IMR-90 (cell line): ENCODE data around the gene MEGF11. TPM values are rescaled to one million over a fixed set of nuclear protein-coding genes. Genes with fewer than 3 reads are reported as not detected.

ENCODE experiments used
- ATAC-seq: fragments of 200-7000 bp; cut with Tn5 transposase; 2 replicates; pipeline ENCODE4 v1.9.1; 2020; ENCODE audit warnings: low read depth, mild to moderate bottlenecking, moderate library complexity
- BruUV-seq: library from RNA; stranded (reverse); fragments of 400-500 nt; replicated peaks from 2 replicates; lab custom pipeline; 2021; lab: Mats Ljungman, UMichigan
- CTCF ChIA-PET: fragments of 300-600 bp; formaldehyde crosslinking; extraction: SDS; loops from one replicate; lab custom pipeline; 2021; ENCODE audit warnings: antibody characterized with exemption; lab: Yijun Ruan, JAX
- POLR2A ChIA-PET: fragments of 300-600 bp; sonication (Branson Sonifier 250); formaldehyde crosslinking; loops from one replicate; lab custom pipeline; 2022; ENCODE audit warnings: antibody characterized with exemption; ENCODE audit not compliant: unreplicated experiment; lab: Charles Lee
- DNase-seq: peaks from one replicate; pipeline ENCODE4 v3.0.0; 2013
- H2AFZ ChIP-seq: replicated peaks from 2 replicates; pipeline ENCODE3; 2013; ENCODE audit warnings: low read length, mild to moderate bottlenecking; ENCODE audit not compliant: poor library complexity
- H2AK5ac ChIP-seq: 2 replicates; pipeline ENCODE4 v1.6.1; 2013; ENCODE audit warnings: low read depth, low read length, inconsistent platforms
- H2AK9ac ChIP-seq: replicated peaks from 2 replicates; pipeline ENCODE3; 2013; ENCODE audit warnings: mild to moderate bottlenecking, low read depth, low read length, moderate library complexity; ENCODE audit not compliant: poor library complexity
- H2BK120ac ChIP-seq: 2 replicates; pipeline ENCODE4 v1.6.1; 2013; ENCODE audit warnings: low read depth, low read length, inconsistent platforms
- H2BK15ac ChIP-seq: 3 replicates; pipeline ENCODE4 v1.6.1; 2013; ENCODE audit warnings: low read depth, low read length, inconsistent platforms
- H2BK20ac ChIP-seq: 2 replicates; pipeline ENCODE4 v1.6.1; 2013; ENCODE audit warnings: low read depth, mild to moderate bottlenecking, inconsistent platforms, low read length, moderate library complexity
- H2BK5ac ChIP-seq: 2 replicates; pipeline ENCODE4 v1.6.1; 2013; ENCODE audit warnings: mild to moderate bottlenecking, low read depth, low read length, inconsistent platforms; ENCODE audit not compliant: poor library complexity, severe bottlenecking
- H3K14ac ChIP-seq: replicated peaks from 2 replicates; pipeline ENCODE4 v1.6.1; 2013; ENCODE audit warnings: low read depth, low read length, inconsistent platforms
- H3K18ac ChIP-seq: 2 replicates; pipeline ENCODE4 v1.6.1; 2013; ENCODE audit warnings: low read depth, low read length, control low read depth
- H3K23ac ChIP-seq: 2 replicates; pipeline ENCODE4 v1.6.1; 2013; ENCODE audit warnings: low read depth, low read length, inconsistent platforms
- H3K27ac ChIP-seq: 2 replicates; pipeline ENCODE4 v1.5.1; 2013; ENCODE audit warnings: mild to moderate bottlenecking, control low read depth, low read length; ENCODE audit not compliant: insufficient read depth
- H3K27me3 ChIP-seq: 2 replicates; pipeline ENCODE4 v1.6.1; 2013; ENCODE audit warnings: low read length; ENCODE audit not compliant: control insufficient read depth, insufficient read depth
- H3K36me3 ChIP-seq: 2 replicates; pipeline ENCODE4 v1.6.1; 2013; ENCODE audit warnings: low read length, mixed read lengths; ENCODE audit not compliant: control insufficient read depth, insufficient read depth
- H3K4ac ChIP-seq: 2 replicates; pipeline ENCODE4 v1.6.1; 2013; ENCODE audit warnings: low read depth, low read length, inconsistent platforms
- H3K4me1 ChIP-seq: 2 replicates; pipeline ENCODE4 v1.6.1; 2013; ENCODE audit warnings: low read length, mixed read lengths; ENCODE audit not compliant: control insufficient read depth, insufficient read depth
- H3K4me2 ChIP-seq: 2 replicates; pipeline ENCODE4 v1.6.1; 2013; ENCODE audit warnings: low read depth, mild to moderate bottlenecking, control low read depth, low read length, moderate library complexity
- H3K4me3 ChIP-seq: 2 replicates; pipeline ENCODE4 v1.5.1; 2013; ENCODE audit warnings: low read depth, mild to moderate bottlenecking, control low read depth, low read length, moderate library complexity; ENCODE audit not compliant: insufficient read depth
- H3K56ac ChIP-seq: 2 replicates; pipeline ENCODE4 v1.6.1; 2013; ENCODE audit warnings: low read length, inconsistent platforms; ENCODE audit not compliant: insufficient read depth; ENCODE audit errors: extremely low read depth
- H3K79me1 ChIP-seq, 2 experiments: 2 replicates each; pipeline ENCODE4 v1.6.1; 2013; ENCODE audit warnings: low read length in 2 of 2, inconsistent platforms in 1 of 2, low read depth in 1 of 2
- H3K9ac ChIP-seq: 2 replicates; pipeline ENCODE4 v1.6.1; 2013; ENCODE audit warnings: low read depth, low read length, control low read depth
- H3K9me1 ChIP-seq: 2 replicates; pipeline ENCODE4 v1.6.1; 2013; ENCODE audit warnings: low read length, inconsistent platforms; ENCODE audit not compliant: insufficient read depth
- H3K9me3 ChIP-seq: 2 replicates; pipeline ENCODE4 v1.6.1; 2013; ENCODE audit warnings: low read length; ENCODE audit not compliant: control insufficient read depth, insufficient read depth
- H4K20me1 ChIP-seq: 2 replicates; pipeline ENCODE4 v1.6.1; 2013; ENCODE audit warnings: low read length, inconsistent platforms; ENCODE audit not compliant: insufficient read depth
- H4K5ac ChIP-seq: 2 replicates; pipeline ENCODE4 v1.6.1; 2013; ENCODE audit warnings: mild to moderate bottlenecking, low read depth, low read length, control low read depth
- H4K8ac ChIP-seq, 2 experiments: 2 replicates each; pipeline ENCODE4 v1.6.1; 2013; ENCODE audit warnings: low read depth in 2 of 2, low read length in 2 of 2, control low read depth in 1 of 2, inconsistent platforms in 1 of 2
- H4K91ac ChIP-seq: 2 replicates; pipeline ENCODE4 v1.6.1; 2013; ENCODE audit warnings: low read depth, low read length, inconsistent platforms; ENCODE audit not compliant: insufficient read depth
- MAZ ChIP-seq: IDR thresholded peaks from 2 replicates; pipeline ENCODE4 v1.6.1; 2012; ENCODE audit warnings: low read depth, mild to moderate bottlenecking, low read length, improper control_type of control experiment, moderate library complexity, borderline replicate concordance
- MXI1 ChIP-seq: IDR thresholded peaks from 2 replicates; pipeline ENCODE4 v1.6.1; 2012; ENCODE audit warnings: low read depth, mild to moderate bottlenecking, low read length, moderate library complexity, borderline replicate concordance
- RAD21 ChIP-seq: IDR thresholded peaks from 2 replicates; pipeline ENCODE4 v1.6.1; 2012; ENCODE audit warnings: low read length, improper control_type of control experiment
- RFX5 ChIP-seq: IDR thresholded peaks from 2 replicates; pipeline ENCODE4 v1.8.0; 2012; ENCODE audit warnings: low read depth, mild to moderate bottlenecking, low read length, moderate library complexity
- SMC3 ChIP-seq: fragments of 150-350 bp; IDR thresholded peaks from 2 replicates; pipeline ENCODE4 v1.6.1; 2016; ENCODE audit warnings: low read depth, mild to moderate bottlenecking, antibody characterized with exemption, low read length, moderate library complexity
- WGBS, 2 experiments: methylation state at CpG; one replicate each; pipeline versions ENCODE4 v1.1.5 to v1.1.7; 2013; ENCODE audit warnings: missing lambda C conversion rate in 2 of 2; ENCODE audit not compliant: insufficient read length in 1 of 2; ENCODE audit errors: extremely low coverage in 2 of 2; 5-methylcytosine and 5-hydroxymethylcytosine counted together
- dilution Hi-C: fragments of 300-500 bp; cut with HindIII; formaldehyde crosslinking; loops from one replicate; pipeline ENCODE4 v1.14.3; 2018; ENCODE audit warnings: low sequenced_read_pairs; ENCODE audit not compliant: unreplicated experiment
- in situ Hi-C: fragments of 300-500 bp; cut with MboI; formaldehyde crosslinking; loops from 3 replicates; pipeline ENCODE4 v1.14.3; 2019; ENCODE audit warnings: low sequenced_read_pairs, inconsistent platforms, mixed read lengths
- intact Hi-C: fragments of 100-400 bp; cut with micrococcal nuclease; formaldehyde crosslinking; loops from 2 replicates; pipeline ENCODE4 v1.10.0; 2022
- polyA plus RNA-seq, 3 experiments: library from polyadenylated mRNA; depleted of rRNA; stranded (reverse); fragments of >200 nt; gene quantifications; 2 replicates each; pipeline ENCODE4 v1.2.3, GENCODE V29; 2012; ENCODE audit warnings: low replicate concordance in 1 of 3
- total RNA-seq: library from RNA; depleted of rRNA; stranded (reverse); fragments of >200 nt; gene quantifications from 2 replicates; pipeline ENCODE4 v1.2.3, GENCODE V29; 2012
- TF ChIP-seq, protein P1 (sequence below): conservative IDR thresholded peaks from 2 replicates; pipeline ENCODE4 v1.5.1; 2012; ENCODE audit warnings: mild to moderate bottlenecking, low read depth, low read length, improper control_type of control experiment
- TF ChIP-seq, protein P2 (sequence below): fragments of 150-350 bp; IDR thresholded peaks from 2 replicates; pipeline ENCODE4 v1.6.1; 2017; ENCODE audit warnings: mild to moderate bottlenecking, antibody characterized with exemption, low read length, low read depth

Gene MEGF11
- total and polyA plus RNA-seq, 2 of the 4 experiments (the other 2 are of a cell fraction) = not detected

DNA sequence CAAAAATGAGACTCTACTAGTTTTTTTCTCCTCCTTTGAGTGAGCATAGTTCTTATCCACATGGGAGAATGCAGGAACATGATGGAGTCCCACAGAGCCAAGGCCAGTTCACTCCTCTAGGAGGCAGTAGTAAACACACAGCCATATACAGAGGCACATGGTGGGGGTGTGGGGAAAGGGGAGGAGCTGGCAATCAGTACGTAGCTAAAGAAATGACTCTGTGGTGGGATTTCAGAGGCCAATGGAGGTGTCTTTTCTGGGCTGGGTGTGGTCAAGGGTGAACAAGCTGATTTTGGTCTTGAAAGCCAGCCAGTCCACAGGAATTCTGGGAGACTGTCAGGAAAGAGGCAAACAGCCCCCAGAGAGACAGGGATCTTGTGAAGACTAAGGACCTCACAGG, 390.9 kb downstream of the MEGF11 start:
- Histone ChIP-seq H2AK5ac (no peak overlapping the region), H3K4me3 (no peak overlapping the region), H4K8ac (0 out of 4 replicates have a peak overlapping the region, but pooled peaks of 1 of the 2 experiments have one; percentile 3), H3K56ac (no peak overlapping the region), H3K9me1 (no peaks in the 10 kb centered on the region), H3K14ac (no peak overlapping the region), H3K79me1 (no peaks in the 10 kb centered on the region), H3K36me3 (no peaks in the 10 kb centered on the region), H3K9ac (no peak overlapping the region), H2BK20ac (no peak overlapping the region), H2BK5ac (no peak overlapping the region), H2BK120ac (no peak overlapping the region), H4K20me1 (no peaks in the 10 kb centered on the region), H4K91ac (no peak overlapping the region), H2AK9ac (peak overlapping the region; percentile 5), H3K4me2 (no peak overlapping the region), H3K4me1 (no peaks in the 10 kb centered on the region), H3K27ac (no peak overlapping the region), H3K9me3 (no peaks in the 10 kb centered on the region), H3K23ac (no peak overlapping the region), H2AFZ (peak overlapping the region; percentile 81), H3K27me3 (no peaks in the 10 kb centered on the region; the same call in 1 of the 2 replicates), H3K18ac (no peak overlapping the region), H2BK15ac (no peak overlapping the region), H3K4ac (no peak overlapping the region), H4K5ac (no peak overlapping the region)
- intact Hi-C loops = no loop called here
- CTCF ChIA-PET = interaction anchor here (0.9 to 1.0 kb wide), 2 partner anchors 21 to 35 kb away, joined by 3 read pairs; no protein-coding TSS in a partner anchor
- peak; percentile 56 for DNase-seq
- dilution Hi-C loops = no loop called here
- POLR2A ChIA-PET = no interaction called here
- in situ Hi-C loops = no loop called here
- peak; percentile 93 for ATAC-seq
- 20% methylated on average over 1 of the region's 1 CpG; no CpG with 5 or more reads in 1 of the 2 experiments for WGBS, 2 experiments
- TF ChIP-seq RFX5 (no peak), MXI1 (no peak), SMC3 (no peak; the same call in 1 of the 2 replicates), RAD21 (0 out of 2 replicates have a peak, but pooled peaks have one; percentile 22), MAZ (no peak)
- TF ChIP-seq, protein P1, sequence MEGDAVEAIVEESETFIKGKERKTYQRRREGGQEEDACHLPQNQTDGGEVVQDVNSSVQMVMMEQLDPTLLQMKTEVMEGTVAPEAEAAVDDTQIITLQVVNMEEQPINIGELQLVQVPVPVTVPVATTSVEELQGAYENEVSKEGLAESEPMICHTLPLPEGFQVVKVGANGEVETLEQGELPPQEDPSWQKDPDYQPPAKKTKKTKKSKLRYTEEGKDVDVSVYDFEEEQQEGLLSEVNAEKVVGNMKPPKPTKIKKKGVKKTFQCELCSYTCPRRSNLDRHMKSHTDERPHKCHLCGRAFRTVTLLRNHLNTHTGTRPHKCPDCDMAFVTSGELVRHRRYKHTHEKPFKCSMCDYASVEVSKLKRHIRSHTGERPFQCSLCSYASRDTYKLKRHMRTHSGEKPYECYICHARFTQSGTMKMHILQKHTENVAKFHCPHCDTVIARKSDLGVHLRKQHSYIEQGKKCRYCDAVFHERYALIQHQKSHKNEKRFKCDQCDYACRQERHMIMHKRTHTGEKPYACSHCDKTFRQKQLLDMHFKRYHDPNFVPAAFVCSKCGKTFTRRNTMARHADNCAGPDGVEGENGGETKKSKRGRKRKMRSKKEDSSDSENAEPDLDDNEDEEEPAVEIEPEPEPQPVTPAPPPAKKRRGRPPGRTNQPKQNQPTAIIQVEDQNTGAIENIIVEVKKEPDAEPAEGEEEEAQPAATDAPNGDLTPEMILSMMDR = peak; percentile 47
- TF ChIP-seq, protein P2, sequence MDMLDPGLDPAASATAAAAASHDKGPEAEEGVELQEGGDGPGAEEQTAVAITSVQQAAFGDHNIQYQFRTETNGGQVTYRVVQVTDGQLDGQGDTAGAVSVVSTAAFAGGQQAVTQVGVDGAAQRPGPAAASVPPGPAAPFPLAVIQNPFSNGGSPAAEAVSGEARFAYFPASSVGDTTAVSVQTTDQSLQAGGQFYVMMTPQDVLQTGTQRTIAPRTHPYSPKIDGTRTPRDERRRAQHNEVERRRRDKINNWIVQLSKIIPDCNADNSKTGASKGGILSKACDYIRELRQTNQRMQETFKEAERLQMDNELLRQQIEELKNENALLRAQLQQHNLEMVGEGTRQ = peak; percentile 36; the same call in 1 of the 2 replicates
- BruUV-seq = no TSS peak
